NK-92 (cell line): Measurements from ENCODE around the gene PRAMEF18.
"Not testable (repeated sequence)": the region's sequence is repeated elsewhere in the genome, so short reads cannot be mapped to it uniquely, and the experiment has no call there.

Experiments used
- DNase-seq: peaks from one replicate; lab custom pipeline; 2025; ENCODE audit not compliant: unreplicated experiment; lab: John Stamatoyannopoulos, UW

Gene PRAMEF18

DNA sequence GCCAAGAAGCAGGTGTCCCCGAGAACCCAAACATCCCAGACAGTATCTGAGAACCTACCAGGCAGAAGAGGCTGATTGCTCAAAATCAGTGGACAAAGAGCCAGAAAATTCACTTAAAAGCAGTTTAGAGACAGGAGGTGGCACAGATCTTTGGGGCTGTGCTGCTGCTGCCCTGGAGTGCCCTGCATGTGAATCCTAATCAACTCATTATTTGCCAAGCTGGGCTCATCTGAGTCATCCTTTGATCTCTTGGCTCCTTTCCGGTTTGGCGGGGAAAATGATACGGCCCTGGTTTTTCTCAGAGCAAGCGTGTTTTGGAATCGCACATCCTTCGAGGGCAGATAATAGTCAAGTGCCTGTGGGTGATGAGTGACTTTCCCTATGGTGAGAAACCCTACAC is 9.3 kb downstream of the PRAMEF18 start:
- DNase-seq = not testable (repeated sequence)

GRCh38 chr1:13208712-13209111 is 17.2 kb downstream of the PRAMEF18 start:
- DNase-seq = not testable (repeated sequence)

DNA sequence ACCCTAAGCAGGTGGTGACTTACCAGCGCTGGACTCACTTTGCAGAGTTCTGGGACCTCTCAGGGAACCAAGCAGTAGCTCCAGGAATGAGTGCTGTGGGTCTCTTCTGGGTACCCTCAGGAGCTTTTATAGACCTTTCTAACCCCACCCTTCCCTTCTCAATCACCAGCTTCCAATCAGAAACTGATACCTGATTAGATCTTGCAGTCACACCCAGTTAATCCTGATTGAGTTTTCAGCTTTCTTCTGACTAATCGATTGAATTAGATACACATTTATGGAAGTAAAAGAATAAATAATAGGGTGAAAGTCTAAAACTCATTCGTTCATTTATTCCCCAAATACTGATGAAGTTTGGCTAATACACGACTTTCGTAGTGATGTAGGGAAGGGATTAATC is 24.6 kb downstream of the PRAMEF18 start, which contains the start of gene PRAMEF13:
Gene PRAMEF13, minus strand, starts transcription at position 101 of the 400 bp plus-strand sequence. CDS start 1,820 bp downstream, outside the sequence.
- not testable (repeated sequence) for DNase-seq
